HCT116 (cell line): Measurements from ENCODE around the gene ARHGAP42. TPM values are rescaled to one million over a fixed set of nuclear protein-coding genes. Genes with fewer than 3 reads are reported as not detected.

Experiments
- ATAC-seq: fragments of 200-7000 bp; cut with Tn5 transposase; 2 replicates; pipeline ENCODE4 v1.9.1; 2020; ENCODE audit warnings: mild to moderate bottlenecking, moderate library complexity
- BruUV-seq: library from RNA; stranded (reverse); fragments of 400-500 nt; replicated peaks from 2 replicates; lab custom pipeline; 2021; lab: Mats Ljungman, UMichigan
- CTCF ChIA-PET: fragments of 300-600 bp; sonication (Branson Sonifier 250); formaldehyde crosslinking; loops from one replicate; lab custom pipeline; 2021; ENCODE audit warnings: antibody characterized with exemption; lab: Charles Lee
- POLR2A ChIA-PET: fragments of 300-600, 350-600 bp; sonication (Branson Sonifier 250); formaldehyde crosslinking; loops from one replicate; lab custom pipeline; 2021; ENCODE audit warnings: antibody characterized with exemption; lab: Charles Lee
- RAD21 ChIA-PET, 2 experiments: fragments of 300-600 bp; sonication (Branson Sonifier 250); formaldehyde crosslinking; loops; one replicate each; lab custom pipeline; 2023; ENCODE audit warnings: low total read pairs in 2 of 2; ENCODE audit not compliant: uncharacterized antibody in 2 of 2, unreplicated experiment in 2 of 2, low non-redundant PET in 1 of 2; lab: Charles Lee
- DNase-seq: peaks from one replicate; pipeline ENCODE4 v3.0.0-alpha.2; 2010; ENCODE audit warnings: low read depth, low spot score
- H2AFZ ChIP-seq: fragments of 200-600 bp; shearing (Covaris generic), sonication (generic); 2 replicates; pipeline ENCODE4 v1.6.1; 2017; ENCODE audit warnings: low read depth, mixed run types, mixed read lengths, antibody characterized with exemption, low read length; ENCODE audit not compliant: poor library complexity, severe bottlenecking
- H3K27ac ChIP-seq: 2 replicates; pipeline ENCODE4 v1.5.1; 2012; ENCODE audit warnings: low read depth, low read length
- H3K27me3 ChIP-seq: fragments of 200-600 bp; sonication (generic); 2 replicates; pipeline ENCODE4 v1.6.1; 2016; ENCODE audit warnings: mixed run types, low read length, mixed read lengths; ENCODE audit not compliant: insufficient read depth
- H3K36me3 ChIP-seq, 2 experiments: fragments of 200-500 bp in 1 of 2; fragments of 200-600 bp in 1 of 2; sonication (Bioruptor generic) in 1 of 2; sonication (generic) in 1 of 2; 2 replicates each; pipeline versions ENCODE4 v1.5.1 to v1.6.1; 2014 to 2016; ENCODE audit warnings: low read length in 2 of 2, inconsistent platforms in 1 of 2, mixed read lengths in 1 of 2, mixed run types in 1 of 2; ENCODE audit not compliant: insufficient read depth in 2 of 2, control insufficient read depth in 1 of 2
- H3K4me1 ChIP-seq, 2 experiments: fragments of 200-600 bp in 1 of 2; sonication (generic) in 1 of 2; 2 replicates each; pipeline versions ENCODE4 v1.5.1 to v1.6.1; 2012 to 2017; ENCODE audit warnings: low read length in 2 of 2, inconsistent platforms in 1 of 2, mild to moderate bottlenecking in 1 of 2, mixed read lengths in 1 of 2, mixed run types in 1 of 2, moderate library complexity in 1 of 2; ENCODE audit not compliant: insufficient read depth in 2 of 2, control insufficient read depth in 1 of 2
- H3K4me2 ChIP-seq: fragments of 200-600 bp; sonication (generic); 2 replicates; pipeline ENCODE4 v1.6.1; 2017; ENCODE audit warnings: mixed run types, low read length, mixed read lengths
- H3K4me3 ChIP-seq, 2 experiments: fragments of 200-600 bp in 1 of 2; sonication (generic) in 1 of 2; replicated peaks in 1 of 2; 2 replicates each; pipeline ENCODE4 v1.5.1; 2011 to 2016; ENCODE audit warnings: low read length in 2 of 2, control low read depth in 1 of 2, low read depth in 1 of 2, mild to moderate bottlenecking in 1 of 2, mixed read lengths in 1 of 2, mixed run types in 1 of 2
- H3K79me2 ChIP-seq: fragments of 200-600 bp; sonication (generic); 2 replicates; pipeline ENCODE4 v1.6.1; 2017; ENCODE audit warnings: mild to moderate bottlenecking, mixed run types, low read length, moderate library complexity, mixed read lengths; ENCODE audit not compliant: insufficient read depth
- H3K9ac ChIP-seq: fragments of 200-600 bp; sonication (generic); 2 replicates; pipeline ENCODE4 v1.6.1; 2016; ENCODE audit warnings: low read length, mixed read lengths
- H3K9me2 ChIP-seq: fragments of 200-600 bp; sonication (generic), shearing (Covaris generic); 2 replicates; pipeline ENCODE4 v1.6.1; 2017; ENCODE audit warnings: mixed run types, mild to moderate bottlenecking, moderate library complexity; ENCODE audit not compliant: insufficient read depth
- H3K9me3 ChIP-seq, 2 experiments: fragments of 200-500 bp in 1 of 2; fragments of 200-600 bp in 1 of 2; sonication (Bioruptor generic) in 1 of 2; sonication (generic) in 1 of 2; 2 replicates each; pipeline ENCODE4 v1.6.1; 2014 to 2017; ENCODE audit warnings: low read length in 2 of 2, mixed read lengths in 2 of 2, inconsistent platforms in 1 of 2, low read depth in 1 of 2, mild to moderate bottlenecking in 1 of 2, mixed run types in 1 of 2, moderate library complexity in 1 of 2; ENCODE audit not compliant: control insufficient read depth in 1 of 2, insufficient read depth in 1 of 2
- H4K20me1 ChIP-seq: fragments of 200-600 bp; sonication (generic), shearing (Covaris generic); 2 replicates; pipeline ENCODE4 v1.6.1; 2017; ENCODE audit warnings: mixed run types, mild to moderate bottlenecking, moderate library complexity; ENCODE audit not compliant: insufficient read depth
- CBX3 ChIP-seq: IDR thresholded peaks from 2 replicates; pipeline ENCODE4 v1.6.1; 2012; ENCODE audit warnings: low read depth
- EGR1 ChIP-seq: IDR thresholded peaks from 2 replicates; pipeline ENCODE4 v1.6.1; 2012; ENCODE audit warnings: low read depth
- EZH2 ChIP-seq: fragments of 200-600 bp; sonication (generic); IDR thresholded peaks from 2 replicates; pipeline ENCODE4 v1.6.1; 2017; ENCODE audit warnings: antibody characterized with exemption, mixed run types
- FOSL1 ChIP-seq: IDR thresholded peaks from 2 replicates; pipeline ENCODE4 v1.6.1; 2012; ENCODE audit warnings: low read depth
- JUND ChIP-seq: IDR thresholded peaks from 2 replicates; pipeline ENCODE4 v1.6.1; 2012
- POLR2A ChIP-seq: IDR thresholded peaks from 2 replicates; pipeline ENCODE4 v1.7.0; 2011; ENCODE audit warnings: borderline replicate concordance; ENCODE audit not compliant: insufficient read depth, insufficient read length; ENCODE audit errors: extremely low read depth
- SIN3A ChIP-seq: IDR thresholded peaks from 2 replicates; pipeline ENCODE4 v1.6.1; 2012; ENCODE audit warnings: low read depth
- SP1 ChIP-seq: IDR thresholded peaks from 2 replicates; pipeline ENCODE4 v1.6.1; 2012; ENCODE audit warnings: low read depth
- SRF ChIP-seq: IDR thresholded peaks from 2 replicates; pipeline ENCODE4 v1.6.1; 2012; ENCODE audit warnings: low read depth
- TCF7L2 ChIP-seq: IDR thresholded peaks from 2 replicates; pipeline ENCODE4 v1.7.0; 2011; ENCODE audit warnings: borderline replicate concordance, inconsistent platforms; ENCODE audit not compliant: insufficient read depth, insufficient read length; ENCODE audit errors: extremely low read depth
- ZBTB33 ChIP-seq: IDR thresholded peaks from 2 replicates; pipeline ENCODE4 v1.6.1; 2011; ENCODE audit warnings: mild to moderate bottlenecking, low read length, moderate library complexity; ENCODE audit not compliant: insufficient replicate concordance; ENCODE audit errors: extremely low read depth
- intact Hi-C: fragments of 100-400 bp; cut with micrococcal nuclease; formaldehyde crosslinking; loops from 2 replicates; pipeline ENCODE4 v1.10.0; 2022
- total RNA-seq: library from RNA; stranded (reverse); gene quantifications from one replicate; pipeline ENCODE4 v1.2.1, GENCODE V29; 2021; ENCODE audit not compliant: unreplicated experiment
- TF ChIP-seq, protein P1 (sequence below): IDR thresholded peaks from 2 replicates; pipeline ENCODE4 v1.6.1; 2012

ARHGAP42 gene
- total RNA-seq, 1 experiment from 2014 or later = 12.3 TPM

DNA sequence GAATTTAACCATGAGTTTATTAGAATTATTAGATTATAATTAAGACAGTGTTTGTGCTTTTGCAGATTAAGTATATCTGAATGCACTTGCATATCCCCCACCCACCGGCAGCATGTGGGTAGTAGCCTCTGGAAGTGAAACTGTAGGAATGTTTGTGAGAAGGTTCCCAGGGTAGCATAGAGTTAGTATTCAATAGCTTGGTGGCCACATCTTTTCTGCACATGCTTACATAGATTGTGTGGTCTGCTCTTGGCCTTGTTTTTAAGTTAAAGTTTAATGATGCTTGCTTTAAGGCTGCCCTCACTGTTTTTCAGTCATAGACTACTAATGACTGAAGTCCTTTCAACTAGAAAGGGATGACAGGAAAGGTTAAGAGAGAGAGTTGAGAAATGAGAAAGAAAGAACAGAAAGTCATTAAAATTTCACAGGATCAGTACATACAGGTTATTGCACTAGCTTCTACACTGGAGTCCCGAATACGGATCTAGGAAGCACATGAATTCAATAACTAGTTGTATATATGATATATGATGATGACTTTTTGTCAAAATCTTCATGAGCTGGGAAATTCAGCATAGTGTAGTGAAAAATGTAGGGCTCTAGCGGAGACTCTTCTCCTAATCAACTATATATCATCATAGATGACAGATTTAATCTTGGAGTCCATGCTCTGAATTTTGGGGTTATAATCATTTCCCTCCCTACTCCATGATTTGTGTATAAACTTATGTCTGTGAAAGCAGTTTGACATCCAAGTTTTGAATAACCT is 137.1 kb downstream of the ARHGAP42 start:
- ChIA-PET POLR2A (no interaction called here), RAD21 (no interaction called here), CTCF (no interaction called here)
- Histone ChIP-seq H2AFZ (no peak overlapping the region), H3K4me2 (no peak overlapping the region), H3K27ac (no peak overlapping the region), H3K9me2 (no peaks in the 10 kb centered on the region), H3K9me3 (no peaks in the 10 kb centered on the region), H4K20me1 (no peaks in the 10 kb centered on the region), H3K4me1 (peaks cover 0 to 16% of the 10 kb centered on the region in 2 experiments; a peak in 2 of 4 replicates), H3K36me3 (no peaks in the 10 kb centered on the region), H3K4me3 (no peak overlapping the region), H3K27me3 (no peaks in the 10 kb centered on the region), H3K9ac (no peak overlapping the region), H3K79me2 (peaks cover 12% of the 10 kb centered on the region; the same call in 1 of the 2 replicates)
- BruUV-seq = no TSS peak
- intact Hi-C loops = no loop called here
- TF ChIP-seq ZBTB33 = no peak
- TF ChIP-seq FOSL1 = no peak
- no peak for TF ChIP-seq SIN3A
- TF ChIP-seq SRF = no peak
- TF ChIP-seq, protein P1, sequence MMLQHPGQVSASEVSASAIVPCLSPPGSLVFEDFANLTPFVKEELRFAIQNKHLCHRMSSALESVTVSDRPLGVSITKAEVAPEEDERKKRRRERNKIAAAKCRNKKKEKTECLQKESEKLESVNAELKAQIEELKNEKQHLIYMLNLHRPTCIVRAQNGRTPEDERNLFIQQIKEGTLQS = no peak
- TF ChIP-seq CBX3 = no peak
- no peak for TF ChIP-seq EZH2
- TF ChIP-seq TCF7L2 = no peak
- TF ChIP-seq EGR1 = no peak
- no peak for TF ChIP-seq JUND
- TF ChIP-seq POLR2A = no peak
- no peak for TF ChIP-seq SP1
- ATAC-seq = no peak
- no peak for DNase-seq
